Measurements from ENCODE around the gene KRT38. TPM values are rescaled to one million over a fixed set of nuclear protein-coding genes. Genes with fewer than 3 reads are reported as not detected.

KRT38 gene
- total and polyA plus RNA-seq, 2 of the 8 experiments (the other 6 are each of a cell fraction or from before 2014, with no cell fraction given) = not detected

DNA sequence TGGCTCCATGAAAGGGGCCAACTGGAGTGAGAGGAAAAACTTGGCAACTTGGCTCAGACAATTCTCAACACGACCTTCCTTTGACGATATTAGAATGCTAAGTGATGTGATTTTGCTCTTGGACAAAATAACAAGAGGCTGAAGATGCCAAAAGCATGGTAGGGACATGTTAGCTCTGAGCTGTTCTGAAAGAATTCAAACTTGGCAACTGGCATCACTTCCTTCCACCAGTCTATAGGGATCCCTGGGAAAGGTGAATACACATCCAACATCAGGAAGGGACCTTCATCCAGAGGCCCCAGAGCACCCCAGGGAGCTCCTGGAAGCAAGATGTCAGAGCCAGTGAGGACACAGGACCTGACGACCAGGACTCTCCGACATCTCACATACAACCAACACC is 20.6 kb downstream of the KRT38 start:
- no peak overlapping the region for H3K4me3 ChIP-seq (ENCODE audit: extremely low read depth in 1 of 4, insufficient read depth in 2 of 4, low read depth in 3 of 4, low read length in 4 of 4)
- H3K4ac ChIP-seq (replicated peaks; ENCODE audit: insufficient read length, low read depth, low read length) = no peak overlapping the region
- no peak overlapping the region for H4K5ac ChIP-seq (ENCODE audit: insufficient read length, low read depth, low read length)
- no peak overlapping the region for H4K8ac ChIP-seq (ENCODE audit: extremely low read depth, insufficient read depth, low read length)
- H3K9me3 ChIP-seq (ENCODE audit: insufficient read depth in 2 of 2, low read depth in 1 of 2, low read length in 1 of 2) = no peaks in the 10 kb centered on the region
- H3K27me3 ChIP-seq (replicated peaks in 1 of 4; ENCODE audit: control insufficient read depth in 3 of 4, extremely low read depth in 1 of 4, insufficient read depth in 3 of 4, low read length in 3 of 4) = no peaks in the 10 kb centered on the region
- no peak overlapping the region for H2AK5ac ChIP-seq (ENCODE audit: low read depth, low read length)
- H2BK120ac ChIP-seq (replicated peaks; ENCODE audit: low read depth, low read length) = no peak overlapping the region
- no peaks in the 10 kb centered on the region for H4K20me1 ChIP-seq (replicated peaks in 1 of 2; ENCODE audit: control insufficient read depth in 1 of 2, insufficient read depth in 2 of 2, low read length in 2 of 2)
- H2BK20ac ChIP-seq (ENCODE audit: low read length) = no peak overlapping the region
- no peak for DNase-seq (ENCODE audit: low read depth in 1 of 2, low spot score in 2 of 2)
- WGBS, 2 experiments (ENCODE audit: extremely low coverage in 1 of 2, insufficient coverage in 1 of 2, insufficient read length in 1 of 2, insufficient replicate concordance in 2 of 2, low coverage in 1 of 2, low lambda C conversion rate in 2 of 2, missing lambda C conversion rate in 1 of 2) = 84% methylated on average over 4 of the region's 4 CpGs; no CpG with 5 or more reads in 1 of the 2 experiments
- H3K79me1 ChIP-seq (ENCODE audit: low read depth, low read length) = no peaks in the 10 kb centered on the region
- H3K4me1 ChIP-seq (replicated peaks in 1 of 4; ENCODE audit: control insufficient read depth in 3 of 4, insufficient read depth in 4 of 4, low read length in 3 of 4) = no peaks in the 10 kb centered on the region; a peak in 1 of 7 replicates
- no peak overlapping the region for H4K91ac ChIP-seq (replicated peaks; ENCODE audit: insufficient read length, low read length)
- no peak overlapping the region for H3K9ac ChIP-seq (replicated peaks in 1 of 4; ENCODE audit: extremely low read depth in 1 of 4, low read depth in 3 of 4, low read length in 3 of 4)
- POLR2A ChIA-PET (ENCODE audit: partially characterized antibody) = no interaction called here
- no peaks in the 10 kb centered on the region for H3K36me3 ChIP-seq (ENCODE audit: control insufficient read depth in 2 of 4, insufficient read depth in 4 of 4, low read length in 3 of 4)
- no peak overlapping the region for H3K23ac ChIP-seq (ENCODE audit: insufficient read length)
- H3K79me2 ChIP-seq (ENCODE audit: control insufficient read depth in 1 of 2, insufficient read depth in 2 of 2, low read length in 2 of 2) = no peaks in the 10 kb centered on the region
- no peak overlapping the region for H3K56ac ChIP-seq (replicated peaks; ENCODE audit: insufficient read length, low read depth, low read length)
- no peak overlapping the region for H3K14ac ChIP-seq (ENCODE audit: insufficient read length)
- H2BK15ac ChIP-seq (ENCODE audit: low read length) = no peak overlapping the region
- H3K18ac ChIP-seq (ENCODE audit: extremely low read depth, low read length) = no peak overlapping the region
- H2BK12ac ChIP-seq (ENCODE audit: low read depth, low read length) = no peak overlapping the region
- no peak overlapping the region for H3K27ac ChIP-seq (ENCODE audit: low read depth, low read length)
- CTCF ChIA-PET (ENCODE audit: partially characterized antibody) = interaction anchor here (0.6 to 1.5 kb wide), 2 partner anchors 19 to 128 kb away, joined by 3 to 4 read pairs; no protein-coding TSS in a partner anchor
- no peak overlapping the region for H2BK5ac ChIP-seq (ENCODE audit: low read depth, low read length)
- H3K23me2 ChIP-seq (ENCODE audit: low read depth, low read length) = no peaks in the 10 kb centered on the region
- no peak for FAIRE-seq
- no peak overlapping the region for H2AFZ ChIP-seq (ENCODE audit: low read length)
- H3K4me2 ChIP-seq (ENCODE audit: insufficient read depth in 1 of 2, low read depth in 2 of 2, low read length in 2 of 2) = no peak overlapping the region
- TF ChIP-seq CEBPB (IDR thresholded peaks at IDR 0.05; ENCODE audit: low read depth, low read length) (no peak), TAF7 (optimal IDR thresholded peaks at IDR 0.05; ENCODE audit: borderline replicate concordance, low read depth, low read length) (no peak), CREB1 (IDR thresholded peaks at IDR 0.05) (no peak), BCL11A (IDR thresholded peaks at IDR 0.05; ENCODE audit: low read depth in 2 of 2, low read length in 2 of 2) (no peak), SIN3A (conservative IDR thresholded peaks at IDR 0.05 in 1 of 2, IDR thresholded peaks at IDR 0.05 in 1 of 2; ENCODE audit: low read depth in 1 of 2, low read length in 2 of 2) (no peak), CBX5 (IDR thresholded peaks at IDR 0.05; ENCODE audit: low read depth, low read length) (no peak), USF2 (IDR thresholded peaks at IDR 0.05; ENCODE audit: low read length) (no peak), RAD21 (IDR thresholded peaks at IDR 0.05 in 1 of 2, conservative IDR thresholded peaks at IDR 0.05 in 1 of 2; ENCODE audit: low read depth in 2 of 2, low read length in 2 of 2) (no peak), CHD1 (IDR thresholded peaks at IDR 0.05; ENCODE audit: low read depth, low read length) (no peak), MAFK (IDR thresholded peaks at IDR 0.05; ENCODE audit: low read depth, low read length) (no peak), EZH2 (IDR thresholded peaks at IDR 0.05; ENCODE audit: low read depth, low read length, severe bottlenecking) (no peak), JUN (IDR thresholded peaks at IDR 0.05; ENCODE audit: low read depth, low read length) (no peak), SIX5 (IDR thresholded peaks at IDR 0.05; ENCODE audit: low read depth, low read length) (no peak), BRCA1 (IDR thresholded peaks at IDR 0.05; ENCODE audit: low read depth, low read length) (no peak)

Measured in H1 (cell line).